Left ventricle myocardium inferior (tissue), 1 donor: ENCODE data around the gene TMEM178A. TPM values are rescaled to one million over a fixed set of nuclear protein-coding genes. Genes with fewer than 3 reads are reported as not detected.
A peak's percentile ranks its signal among the peaks of the same experiment; 100 is the strongest.

Experiments
- DNase-seq: peaks from one replicate; pipeline ENCODE4 v3.0.0-alpha.2; 2020
- H3K27ac ChIP-seq: fragments of 200-600 bp; replicated peaks from 2 replicates; pipeline ENCODE4 v1.8.0; 2021
- H3K27me3 ChIP-seq: fragments of 200-600 bp; 2 replicates; pipeline ENCODE4 v1.8.0; 2021; ENCODE audit warnings: low read depth
- H3K36me3 ChIP-seq: fragments of 200-600 bp; 2 replicates; pipeline ENCODE4 v1.8.0; 2021
- H3K4me1 ChIP-seq: fragments of 200-600 bp; 2 replicates; pipeline ENCODE4 v1.8.0; 2021
- H3K4me3 ChIP-seq: fragments of 200-600 bp; 2 replicates; pipeline ENCODE4 v1.8.0; 2021; ENCODE audit warnings: mild to moderate bottlenecking, moderate library complexity
- H3K9me3 ChIP-seq: fragments of 200-600 bp; replicated peaks from 2 replicates; pipeline ENCODE4 v1.8.0; 2021
- intact Hi-C: fragments of 100-400 bp; cut with micrococcal nuclease; formaldehyde crosslinking; loops from one replicate; pipeline ENCODE4 v1.11.0; 2022
- total RNA-seq: library from RNA; stranded (reverse); fragmentation: NEBNext Ultra II Directional; extraction: Animal tissue kit (Norgen Biotek cat#: 25700); gene quantifications from one replicate; pipeline ENCODE4 v1.2.1, GENCODE V29; 2021
- TF ChIP-seq, protein P1 (sequence below): fragments of 200-600 bp; IDR thresholded peaks from 2 replicates; pipeline ENCODE4 v1.8.0; 2021; ENCODE audit warnings: antibody characterized with exemption, mild to moderate bottlenecking, borderline replicate concordance
- donor health status: DM: no; HTN: yes; CAD: no; lungs with severe emphysema.

Gene TMEM178A
- total RNA-seq, 1 donor from 2014 or later: 3.6 TPM

DNA sequence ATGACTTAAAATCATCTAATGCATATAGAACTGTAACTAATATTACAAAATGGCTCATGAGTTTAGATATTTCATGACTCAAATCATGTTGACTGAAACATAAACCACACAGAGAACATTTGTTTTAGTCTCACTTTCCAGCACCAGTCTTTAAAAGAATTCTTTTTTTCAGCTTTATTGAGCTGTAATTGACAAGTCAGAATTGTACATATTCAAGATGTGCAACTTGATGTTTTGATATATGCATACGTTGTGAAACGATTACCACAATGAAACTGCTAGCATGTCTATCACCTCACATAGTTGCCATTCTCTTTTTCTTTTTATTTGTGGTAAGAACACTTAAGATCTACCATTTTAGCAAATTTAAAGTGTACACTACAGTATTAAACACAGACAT lies 25.0 kb upstream of the TMEM178A start:
- H3K4me1 ChIP-seq: peaks cover 35% of the 10 kb centered on the region
- H3K9me3 ChIP-seq: no peaks in the 10 kb centered on the region
- peak overlapping the region; percentile 41 for H3K27ac ChIP-seq
- no peak for DNase-seq
- TF ChIP-seq, protein P1, sequence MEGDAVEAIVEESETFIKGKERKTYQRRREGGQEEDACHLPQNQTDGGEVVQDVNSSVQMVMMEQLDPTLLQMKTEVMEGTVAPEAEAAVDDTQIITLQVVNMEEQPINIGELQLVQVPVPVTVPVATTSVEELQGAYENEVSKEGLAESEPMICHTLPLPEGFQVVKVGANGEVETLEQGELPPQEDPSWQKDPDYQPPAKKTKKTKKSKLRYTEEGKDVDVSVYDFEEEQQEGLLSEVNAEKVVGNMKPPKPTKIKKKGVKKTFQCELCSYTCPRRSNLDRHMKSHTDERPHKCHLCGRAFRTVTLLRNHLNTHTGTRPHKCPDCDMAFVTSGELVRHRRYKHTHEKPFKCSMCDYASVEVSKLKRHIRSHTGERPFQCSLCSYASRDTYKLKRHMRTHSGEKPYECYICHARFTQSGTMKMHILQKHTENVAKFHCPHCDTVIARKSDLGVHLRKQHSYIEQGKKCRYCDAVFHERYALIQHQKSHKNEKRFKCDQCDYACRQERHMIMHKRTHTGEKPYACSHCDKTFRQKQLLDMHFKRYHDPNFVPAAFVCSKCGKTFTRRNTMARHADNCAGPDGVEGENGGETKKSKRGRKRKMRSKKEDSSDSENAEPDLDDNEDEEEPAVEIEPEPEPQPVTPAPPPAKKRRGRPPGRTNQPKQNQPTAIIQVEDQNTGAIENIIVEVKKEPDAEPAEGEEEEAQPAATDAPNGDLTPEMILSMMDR: no peak
- no peaks in the 10 kb centered on the region for H3K36me3 ChIP-seq
- intact Hi-C loops: no loop called here
- H3K27me3 ChIP-seq: no peaks in the 10 kb centered on the region
- no peak overlapping the region for H3K4me3 ChIP-seq

DNA sequence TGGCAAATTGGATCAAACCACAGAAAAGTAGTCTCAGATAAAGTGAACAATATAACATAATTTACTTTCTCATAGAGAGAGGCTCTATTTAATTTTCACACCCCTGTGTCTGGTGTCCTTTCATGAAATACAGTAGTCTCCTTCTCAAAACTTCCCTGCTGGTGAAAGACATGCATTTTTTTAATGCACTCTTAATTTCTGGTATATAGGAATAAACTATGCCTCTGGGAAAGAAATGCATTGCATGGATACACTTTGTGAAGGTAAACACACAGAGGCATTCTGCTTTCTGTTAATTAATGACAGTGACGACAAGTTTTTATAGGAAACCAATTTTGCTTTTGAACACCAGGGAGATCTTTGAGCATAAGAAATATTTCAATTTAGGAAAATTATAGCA lies 24.1 kb upstream of the TMEM178A start:
- no peak for DNase-seq
- peaks cover 35% of the 10 kb centered on the region for H3K4me1 ChIP-seq
- H3K27ac ChIP-seq: peak overlapping the region; percentile 20
- TF ChIP-seq, protein P1: no peak
- no peaks in the 10 kb centered on the region for H3K36me3 ChIP-seq
- no peaks in the 10 kb centered on the region for H3K9me3 ChIP-seq
- intact Hi-C loops: no loop called here
- H3K27me3 ChIP-seq: no peaks in the 10 kb centered on the region
- H3K4me3 ChIP-seq: no peak overlapping the region

DNA sequence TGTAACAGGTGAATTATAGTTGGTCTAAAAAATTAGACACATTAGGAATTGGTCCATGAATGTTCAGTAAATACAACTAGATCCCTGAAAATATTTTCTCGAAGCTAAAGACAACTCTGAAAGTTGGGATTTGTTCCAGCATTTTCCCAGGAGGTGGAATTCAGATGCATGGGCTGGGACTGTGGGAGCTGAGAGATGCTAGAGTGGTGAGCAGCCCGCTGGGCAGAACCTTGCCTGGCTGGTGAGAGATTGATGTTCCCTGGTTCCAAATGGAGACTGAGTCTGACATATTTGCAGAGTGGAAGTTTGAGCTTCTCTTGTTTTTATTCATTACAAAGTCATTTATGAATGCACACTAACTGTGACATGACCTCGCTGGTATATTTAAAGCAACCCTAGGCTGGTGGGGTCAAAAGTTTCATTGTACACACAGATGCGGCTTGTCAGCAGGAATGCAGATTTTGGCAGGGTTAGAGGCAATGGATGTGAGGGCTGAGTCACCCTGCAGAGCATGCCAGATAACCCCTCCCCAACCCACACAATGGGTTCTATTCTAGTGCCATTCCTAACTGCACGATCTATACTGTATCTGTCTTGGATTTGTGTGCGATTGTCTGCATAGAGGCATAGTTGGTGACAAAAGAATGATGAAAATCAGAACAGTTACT lies 23.5 kb upstream of the TMEM178A start:
- Histone ChIP-seq H3K4me3 (no peak overlapping the region), H3K27ac (peak overlapping the region; percentile 20), H3K4me1 (peaks cover 35% of the 10 kb centered on the region), H3K27me3 (no peaks in the 10 kb centered on the region), H3K36me3 (no peaks in the 10 kb centered on the region), H3K9me3 (no peaks in the 10 kb centered on the region)
- no peak for DNase-seq
- TF ChIP-seq, protein P1: no peak
- intact Hi-C loops: no loop called here

DNA sequence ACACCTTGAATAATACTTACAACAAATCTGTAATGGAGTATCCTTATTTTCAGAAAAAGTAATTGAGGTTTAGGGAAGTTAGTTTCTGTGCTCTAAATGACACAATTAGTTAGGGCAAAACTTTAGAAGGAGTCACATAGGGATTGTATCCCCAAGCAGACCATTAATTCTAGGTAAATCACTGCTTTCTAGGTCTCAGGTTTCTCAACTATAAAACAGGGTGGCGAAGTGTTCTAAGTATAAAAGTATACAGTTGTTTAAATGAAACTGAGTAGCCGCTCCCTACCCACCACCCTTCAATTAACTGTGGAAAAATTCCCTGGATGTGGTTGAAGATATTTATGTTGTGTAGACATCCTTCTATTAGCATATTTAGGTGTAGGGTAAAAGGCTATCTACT lies 19.9 kb upstream of the TMEM178A start:
- no peaks in the 10 kb centered on the region for H3K27me3 ChIP-seq
- DNase-seq: no peak
- H3K27ac ChIP-seq: no peak overlapping the region
- peaks cover 18% of the 10 kb centered on the region for H3K4me1 ChIP-seq
- no peaks in the 10 kb centered on the region for H3K36me3 ChIP-seq
- H3K4me3 ChIP-seq: no peak overlapping the region
- intact Hi-C loops: no loop called here
- TF ChIP-seq, protein P1: no peak
- H3K9me3 ChIP-seq: no peaks in the 10 kb centered on the region

DNA sequence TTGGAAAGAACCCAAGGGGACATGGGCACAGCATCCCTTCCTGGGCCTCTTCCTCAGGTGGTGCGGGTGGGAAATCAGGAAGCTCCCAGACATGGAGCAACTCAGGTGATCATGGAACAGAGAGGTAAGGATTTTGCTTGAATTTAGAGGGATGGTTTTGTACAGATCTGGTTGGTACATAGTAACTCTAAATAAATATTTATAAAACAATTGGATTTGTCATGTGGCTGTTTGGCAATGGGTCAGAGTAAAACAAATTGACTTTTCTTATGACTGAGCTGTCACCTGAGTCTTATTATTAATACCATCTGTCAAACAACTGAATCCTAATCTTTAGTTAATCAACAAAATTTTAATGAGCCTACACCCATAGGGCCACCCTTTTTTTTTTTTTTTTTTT lies 19.4 kb upstream of the TMEM178A start:
- H3K27me3 ChIP-seq: no peaks in the 10 kb centered on the region
- H3K4me3 ChIP-seq: no peak overlapping the region
- H3K36me3 ChIP-seq: no peaks in the 10 kb centered on the region
- H3K27ac ChIP-seq: no peak overlapping the region
- intact Hi-C loops: no loop called here
- TF ChIP-seq, protein P1: no peak
- peaks cover 14% of the 10 kb centered on the region for H3K4me1 ChIP-seq
- no peak for DNase-seq
- H3K9me3 ChIP-seq: no peaks in the 10 kb centered on the region
